Mucosa of descending colon (tissue), 3 donors: ENCODE results near the gene PIK3R3. TPM values are rescaled to one million over a fixed set of nuclear protein-coding genes. Genes with fewer than 3 reads are reported as not detected.

Source experiments
- ATAC-seq: fragments of 200-7000 bp; cut with Tn5 transposase; one replicate; pipeline ENCODE4 v1.9.1; 2020; ENCODE audit warnings: mild to moderate bottlenecking, moderate library complexity
- DNase-seq, 3 donors: peaks; one replicate each; pipeline ENCODE4 v3.0.0-alpha.2; 2020
- H3K36me3 ChIP-seq: fragments of 200-600 bp; one replicate; pipeline ENCODE4 v1.8.0; 2021; ENCODE audit warnings: low read depth, mild to moderate bottlenecking
- H3K4me1 ChIP-seq: fragments of 200-600 bp; one replicate; pipeline ENCODE4 v1.8.0; 2021; ENCODE audit warnings: low read depth, mild to moderate bottlenecking
- H3K4me3 ChIP-seq: fragments of 200-600 bp; one replicate; pipeline ENCODE4 v1.8.0; 2021; ENCODE audit warnings: mild to moderate bottlenecking
- H3K9me3 ChIP-seq: fragments of 200-600 bp; one replicate; pipeline ENCODE4 v1.8.0; 2021; ENCODE audit warnings: mild to moderate bottlenecking
- CTCF ChIP-seq: fragments of 200-600 bp; IDR thresholded peaks from one replicate; pipeline ENCODE4 v1.8.0; 2022; ENCODE audit warnings: antibody characterized with exemption, mild to moderate bottlenecking
- intact Hi-C, 2 donors: fragments of 100-400 bp; cut with DNase I in 1 of 2; cut with micrococcal nuclease in 1 of 2; formaldehyde crosslinking; loops; one replicate each; pipeline versions ENCODE4 v1.11.0 to v1.11.1; 2022; cut with DNase I, micrococcal nuclease
- total RNA-seq, 3 donors: library from RNA; stranded (reverse); fragmentation: NEBNext Ultra II Directional in 2 of 3; extraction: Animal tissue kit (Norgen Biotek cat#: 25700) in 2 of 3; gene quantifications; one replicate each; pipeline versions ENCODE4 v1.2.1 to v1.2.4, GENCODE V29; 2021 to 2023
- donor health status: DM: no; HTN: no; CAD: no; lungs with moderate emphysema.
- donor health status: DM: no; HTN: no; CAD: no.
- donor health status: DM: no; HTN: yes; CAD: no.

Gene PIK3R3
- total RNA-seq, 3 donors from 2014 or later: 5.9 to 15.6 (median 10.6) TPM

DNA sequence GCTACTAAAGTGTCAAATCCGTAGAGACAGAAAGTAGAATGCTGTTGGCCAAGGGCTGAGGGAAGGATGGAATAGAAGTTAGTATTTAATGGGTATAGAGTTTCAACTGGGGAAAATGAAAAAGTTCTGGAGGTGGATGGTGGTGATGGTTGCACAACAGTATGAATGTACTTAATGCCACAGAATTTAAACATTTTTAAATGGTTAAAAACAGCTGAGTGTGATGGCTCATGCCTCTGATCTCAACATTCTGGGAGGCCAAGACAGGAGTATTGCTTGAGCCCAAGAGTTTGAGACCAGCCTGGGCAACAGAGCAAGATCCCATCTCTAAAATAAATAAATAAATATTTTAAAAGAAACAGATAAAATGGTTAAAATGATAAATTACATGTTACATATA lies 44.5 kb downstream of the PIK3R3 start:
- no peak overlapping the region for H3K4me3 ChIP-seq
- intact Hi-C loops: no loop called here
- H3K9me3 ChIP-seq: no peaks in the 10 kb centered on the region
- TF ChIP-seq CTCF: no peak
- no peaks in the 10 kb centered on the region for H3K36me3 ChIP-seq
- ATAC-seq: no peak
- no peak for DNase-seq
- H3K4me1 ChIP-seq: no peaks in the 10 kb centered on the region

DNA sequence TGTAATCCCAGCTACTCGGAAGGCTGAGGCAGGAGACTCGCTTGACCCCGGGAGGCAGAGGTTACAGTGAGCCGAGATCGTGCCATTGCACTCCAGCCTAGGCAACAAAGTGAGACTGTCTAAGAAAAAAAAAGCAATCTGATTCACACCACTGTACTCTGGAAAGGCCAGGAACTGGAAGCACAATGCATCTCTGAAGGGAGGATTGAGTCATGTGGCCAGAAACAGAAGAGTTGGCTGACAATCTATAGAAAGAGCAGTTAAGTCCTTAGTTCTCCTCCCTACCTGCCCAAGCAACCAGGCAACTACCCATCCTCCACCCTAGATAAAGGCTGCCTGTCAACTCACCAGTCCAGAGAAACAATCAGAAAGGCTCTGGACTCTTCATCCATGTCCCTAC lies 45.9 kb downstream of the PIK3R3 start:
- H3K4me1 ChIP-seq: no peaks in the 10 kb centered on the region
- TF ChIP-seq CTCF: no peak
- H3K4me3 ChIP-seq: no peak overlapping the region
- intact Hi-C loops: no loop called here
- DNase-seq (no peak), ATAC-seq (no peak)
- no peaks in the 10 kb centered on the region for H3K9me3 ChIP-seq
- no peaks in the 10 kb centered on the region for H3K36me3 ChIP-seq

DNA sequence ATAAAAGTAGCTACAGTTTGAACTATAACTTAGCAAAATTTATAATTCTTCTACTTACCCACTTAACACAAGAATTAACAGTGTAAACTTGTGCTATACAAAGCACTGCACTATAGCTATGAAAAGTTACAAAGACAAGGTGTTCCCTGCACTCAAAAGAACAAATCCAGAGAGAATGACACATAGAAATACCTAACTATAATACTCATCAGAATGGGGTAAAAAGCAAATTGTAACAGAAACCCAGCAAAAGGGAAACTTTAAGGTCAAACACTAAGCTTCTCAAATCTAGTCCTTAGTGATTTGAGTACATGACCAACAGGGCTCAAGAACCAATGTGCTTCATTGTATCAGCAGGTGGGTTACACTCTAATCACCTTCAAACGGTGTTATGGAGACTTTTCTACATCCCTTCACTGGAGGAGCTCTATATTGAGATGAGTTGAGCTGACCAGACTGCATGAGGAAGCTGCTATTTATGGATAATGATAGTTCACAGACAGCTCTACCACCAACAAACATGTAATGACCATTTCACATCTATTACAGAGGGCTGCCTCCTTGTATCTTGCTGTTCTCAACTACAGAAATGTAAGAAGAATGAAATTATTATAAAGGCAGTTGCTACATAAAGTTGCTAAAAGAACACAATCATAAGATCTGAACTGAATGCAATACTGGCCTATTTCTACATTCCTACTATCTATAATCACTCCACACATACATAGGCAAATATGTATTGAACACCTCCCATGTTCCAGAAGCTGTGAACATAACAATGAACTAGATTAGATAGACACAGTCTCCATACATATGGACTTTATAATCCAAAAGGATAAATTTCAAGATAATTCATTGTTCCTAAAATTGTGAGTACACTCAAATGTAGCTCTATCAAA lies 47.6 kb downstream of the PIK3R3 start:
- no peaks in the 10 kb centered on the region for H3K4me1 ChIP-seq
- H3K4me3 ChIP-seq: no peak overlapping the region
- no peak for DNase-seq
- ATAC-seq: no peak
- H3K36me3 ChIP-seq: no peaks in the 10 kb centered on the region
- H3K9me3 ChIP-seq: no peaks in the 10 kb centered on the region
- no peak for TF ChIP-seq CTCF
- intact Hi-C loops: no loop called here

GRCh38 chr1:46083579-46083978 lies 48.9 kb downstream of the PIK3R3 start:
- Histone ChIP-seq H3K36me3 (no peaks in the 10 kb centered on the region), H3K9me3 (no peaks in the 10 kb centered on the region), H3K4me3 (no peak overlapping the region), H3K4me1 (no peaks in the 10 kb centered on the region)
- TF ChIP-seq CTCF: no peak
- intact Hi-C loops: no loop called here
- no peak for DNase-seq
- ATAC-seq: no peak

GRCh38 chr1:46081619-46082018 lies 50.8 kb downstream of the PIK3R3 start:
- DNase-seq (no peak), ATAC-seq (no peak)
- Histone ChIP-seq H3K4me1 (no peaks in the 10 kb centered on the region), H3K9me3 (no peaks in the 10 kb centered on the region), H3K36me3 (no peaks in the 10 kb centered on the region), H3K4me3 (no peak overlapping the region)
- intact Hi-C loops: no loop called here
- TF ChIP-seq CTCF: no peak
